SK-N-MC (cell line): Measurements from ENCODE around the gene CBFA2T2.

Experiments
- EZH2 ChIP-seq: fragments of 200-600 bp; sonication (generic); IDR thresholded peaks from one replicate; pipeline ENCODE4 v1.6.1; 2017; ENCODE audit warnings: antibody characterized with exemption
- POLR2AphosphoS5 ChIP-seq: IDR thresholded peaks from 2 replicates; pipeline ENCODE4 v1.6.1; 2012; ENCODE audit warnings: mild to moderate bottlenecking, low read depth, low read length, borderline replicate concordance

- TF ChIP-seq EZH2 (no peak), POLR2AphosphoS5 (no peak)
Measured at GRCh38 chr20:33664762-33665144, 174.9 kb downstream of the CBFA2T2 start.
